Loucy (cell line): Measurements from ENCODE around the gene ADAMTS16.

ENCODE experiments used
- H2AFZ ChIP-seq: fragments of 200-600 bp; sonication (generic); 2 replicates; pipeline ENCODE4 v1.6.0; 2016; ENCODE audit warnings: antibody characterized with exemption, mild to moderate bottlenecking, low read length, moderate library complexity
- H3F3A ChIP-seq: fragments of 200-600 bp; 2 replicates; pipeline ENCODE4 v1.6.0; 2016; ENCODE audit warnings: antibody characterized with exemption, low read depth, mild to moderate bottlenecking
- H3K27me3 ChIP-seq: fragments of 200-600 bp; sonication (generic); 2 replicates; pipeline ENCODE4 v1.6.1; 2014; ENCODE audit warnings: low read length, mild to moderate bottlenecking; ENCODE audit not compliant: insufficient read depth, poor library complexity, severe bottlenecking
- H3K36me3 ChIP-seq: fragments of 200-600 bp; sonication (generic); 2 replicates; pipeline ENCODE4 v1.6.1; 2016; ENCODE audit warnings: low read length; ENCODE audit not compliant: insufficient read depth
- H3K4me1 ChIP-seq: fragments of 200-600 bp; sonication (generic); 2 replicates; pipeline ENCODE4 v1.5.1; 2014; ENCODE audit warnings: low read length, mild to moderate bottlenecking; ENCODE audit not compliant: insufficient read depth, poor library complexity, severe bottlenecking
- H3K4me2 ChIP-seq: fragments of 200-600 bp; sonication (generic); 2 replicates; pipeline ENCODE4 v1.6.0; 2014; ENCODE audit warnings: antibody characterized with exemption, low read length, low read depth, mild to moderate bottlenecking; ENCODE audit not compliant: poor library complexity, severe bottlenecking
- H3K4me3 ChIP-seq: fragments of 200-600 bp; sonication (generic); 2 replicates; pipeline ENCODE4 v1.5.1; 2014; ENCODE audit warnings: low read length, mild to moderate bottlenecking, mixed read lengths; ENCODE audit not compliant: poor library complexity, severe bottlenecking
- H3K79me2 ChIP-seq: fragments of 200-600 bp; sonication (generic); 2 replicates; pipeline ENCODE4 v1.6.1; 2014; ENCODE audit warnings: low read length; ENCODE audit not compliant: insufficient read depth
- H3K9ac ChIP-seq: fragments of 200-600 bp; sonication (generic); 2 replicates; pipeline ENCODE4 v1.6.0; 2014; ENCODE audit warnings: mild to moderate bottlenecking, low read depth, low read length, moderate library complexity; ENCODE audit not compliant: poor library complexity, severe bottlenecking
- H3K9me2 ChIP-seq: fragments of 200-600 bp; sonication (generic); replicated peaks from 2 replicates; pipeline ENCODE4 v1.6.1; 2016; ENCODE audit warnings: low read depth, low read length, mixed read lengths
- H3K9me3 ChIP-seq: fragments of 200-600 bp; sonication (generic); 2 replicates; pipeline ENCODE4 v1.6.1; 2014; ENCODE audit warnings: mild to moderate bottlenecking, antibody characterized with exemption, low read length, low read depth; ENCODE audit not compliant: insufficient read depth
- H4K20me1 ChIP-seq: fragments of 200-600 bp; sonication (generic); 2 replicates; pipeline ENCODE4 v1.6.0; 2014; ENCODE audit warnings: antibody characterized with exemption, low read length, mild to moderate bottlenecking; ENCODE audit not compliant: insufficient read depth, poor library complexity, severe bottlenecking
- CTCF ChIP-seq: fragments of 200-600 bp; sonication (generic); conservative IDR thresholded peaks from 2 replicates; pipeline ENCODE4 v1.5.1; 2014; ENCODE audit warnings: mild to moderate bottlenecking, antibody characterized with exemption, low read length
- EZH2phosphoT487 ChIP-seq: fragments of 200-600 bp; IDR thresholded peaks from 2 replicates; pipeline ENCODE4 v1.6.1; 2018; ENCODE audit warnings: antibody characterized with exemption, mild to moderate bottlenecking, moderate library complexity, borderline replicate concordance

ADAMTS16 gene

GRCh38 chr5:5258564-5258963, 118.4 kb downstream of the ADAMTS16 start:
- Histone ChIP-seq H3F3A (no peaks in the 10 kb centered on the region), H3K9me2 (no peaks in the 10 kb centered on the region), H3K4me2 (no peak overlapping the region), H3K9me3 (peaks cover 4% of the 10 kb centered on the region; the same call in 1 of the 2 replicates), H3K27me3 (no peaks in the 10 kb centered on the region), H3K4me3 (no peak overlapping the region), H4K20me1 (no peaks in the 10 kb centered on the region), H3K9ac (no peak overlapping the region), H3K79me2 (no peaks in the 10 kb centered on the region), H3K4me1 (no peaks in the 10 kb centered on the region), H3K36me3 (no peaks in the 10 kb centered on the region), H2AFZ (no peak overlapping the region)
- no peak for TF ChIP-seq EZH2phosphoT487
- no peak for TF ChIP-seq CTCF

- Histone ChIP-seq H3K4me2 (no peak overlapping the region), H3K9me2 (no peaks in the 10 kb centered on the region)
Measured at GRCh38 chr5:5264727-5265126, 124.6 kb downstream of the ADAMTS16 start.

GRCh38 chr5:5266297-5266696, 126.2 kb downstream of the ADAMTS16 start:
- H2AFZ ChIP-seq: no peak overlapping the region
- no peaks in the 10 kb centered on the region for H3K27me3 ChIP-seq
- no peak overlapping the region for H3K4me2 ChIP-seq
- no peaks in the 10 kb centered on the region for H3K9me2 ChIP-seq
- no peak overlapping the region for H3K4me3 ChIP-seq
- H3K36me3 ChIP-seq: no peaks in the 10 kb centered on the region
- no peak overlapping the region for H3K9ac ChIP-seq
- no peaks in the 10 kb centered on the region for H3F3A ChIP-seq
- peaks cover 9% of the 10 kb centered on the region; the same call in 1 of the 2 replicates for H3K9me3 ChIP-seq
- TF ChIP-seq EZH2phosphoT487 (no peak), CTCF (no peak)
- no peaks in the 10 kb centered on the region for H3K79me2 ChIP-seq
- no peaks in the 10 kb centered on the region for H3K4me1 ChIP-seq
- no peaks in the 10 kb centered on the region for H4K20me1 ChIP-seq

More at GRCh38 chr5:5264727-5265126, 124.6 kb downstream of the ADAMTS16 start:
- Histone ChIP-seq H4K20me1 (no peaks in the 10 kb centered on the region), H3K9me3 (peaks cover 9% of the 10 kb centered on the region; the same call in 1 of the 2 replicates), H3K27me3 (no peaks in the 10 kb centered on the region), H3K36me3 (no peaks in the 10 kb centered on the region), H3K4me1 (no peaks in the 10 kb centered on the region), H3K9ac (no peak overlapping the region), H3F3A (no peaks in the 10 kb centered on the region), H3K4me3 (no peak overlapping the region), H2AFZ (no peak overlapping the region), H3K79me2 (no peaks in the 10 kb centered on the region)
- TF ChIP-seq EZH2phosphoT487 (no peak), CTCF (no peak)
